Uterus (tissue), 2 donors: ENCODE measurements around the gene MCM9.

Experiments
- POLR2A ChIP-seq, 2 donors: fragments of 450-650 bp; IDR thresholded peaks; one replicate each; pipeline ENCODE4 v1.6.1; 2016; ENCODE audit warnings: antibody characterized with exemption in 2 of 2, mild to moderate bottlenecking in 1 of 2, moderate library complexity in 1 of 2
- TF ChIP-seq, protein P1 (sequence below), 4 experiments: fragments of 200-600 bp in 2 of 4; fragments of 450-650 bp in 2 of 4; sonication (generic) in 2 of 4; IDR thresholded peaks; one replicate each; pipeline ENCODE4 v1.5.1; 2016 to 2019; ENCODE audit warnings: antibody characterized with exemption in 4 of 4, mild to moderate bottlenecking in 2 of 4, moderate library complexity in 1 of 4

DNA sequence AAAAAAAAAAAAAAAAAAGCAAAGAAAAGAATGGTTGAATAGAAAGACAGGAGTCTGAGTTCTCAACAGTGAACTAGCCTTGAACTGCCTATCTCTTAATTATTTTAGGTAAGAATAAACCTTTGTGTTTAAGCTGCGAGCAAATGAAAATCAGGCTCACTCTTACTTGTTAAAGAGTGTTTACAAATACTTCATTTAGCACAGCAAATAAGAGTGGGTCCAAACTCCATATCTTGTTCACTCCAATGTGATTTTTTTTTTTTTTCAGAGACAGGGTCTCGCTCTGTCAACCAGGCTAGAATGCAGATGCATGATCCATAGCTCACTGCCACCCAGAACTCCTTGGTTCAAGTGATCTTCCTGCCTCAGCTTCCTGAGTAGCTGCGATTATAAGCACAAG lies 11.9 kb downstream of the MCM9 start:
- TF ChIP-seq, protein P1, sequence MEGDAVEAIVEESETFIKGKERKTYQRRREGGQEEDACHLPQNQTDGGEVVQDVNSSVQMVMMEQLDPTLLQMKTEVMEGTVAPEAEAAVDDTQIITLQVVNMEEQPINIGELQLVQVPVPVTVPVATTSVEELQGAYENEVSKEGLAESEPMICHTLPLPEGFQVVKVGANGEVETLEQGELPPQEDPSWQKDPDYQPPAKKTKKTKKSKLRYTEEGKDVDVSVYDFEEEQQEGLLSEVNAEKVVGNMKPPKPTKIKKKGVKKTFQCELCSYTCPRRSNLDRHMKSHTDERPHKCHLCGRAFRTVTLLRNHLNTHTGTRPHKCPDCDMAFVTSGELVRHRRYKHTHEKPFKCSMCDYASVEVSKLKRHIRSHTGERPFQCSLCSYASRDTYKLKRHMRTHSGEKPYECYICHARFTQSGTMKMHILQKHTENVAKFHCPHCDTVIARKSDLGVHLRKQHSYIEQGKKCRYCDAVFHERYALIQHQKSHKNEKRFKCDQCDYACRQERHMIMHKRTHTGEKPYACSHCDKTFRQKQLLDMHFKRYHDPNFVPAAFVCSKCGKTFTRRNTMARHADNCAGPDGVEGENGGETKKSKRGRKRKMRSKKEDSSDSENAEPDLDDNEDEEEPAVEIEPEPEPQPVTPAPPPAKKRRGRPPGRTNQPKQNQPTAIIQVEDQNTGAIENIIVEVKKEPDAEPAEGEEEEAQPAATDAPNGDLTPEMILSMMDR (IDR thresholded peaks at IDR 0.05), result no peak
- no peak for TF ChIP-seq POLR2A (IDR thresholded peaks at IDR 0.05)
